Activated naive CD4-positive, alpha-beta T cell treated with anti-CD3 and anti-CD28 coated beads for 36 hours (primary cell): ENCODE results near the gene SFXN5. TPM values are rescaled to one million over a fixed set of nuclear protein-coding genes. Genes with fewer than 3 reads are reported as not detected.

ENCODE experiments used
- CTCF ChIA-PET: fragments of 350-600 bp; sonication (Branson Sonifier 250); formaldehyde crosslinking; loops from one replicate; lab custom pipeline; 2021; ENCODE audit warnings: antibody characterized with exemption; lab: Charles Lee
- DNase-seq: peaks from one replicate; pipeline ENCODE4 v3.0.0-alpha.2; 2020
- H3K27ac Mint-ChIP-seq: one replicate; pipeline ENCODE4 v1.8.0; 2021; ENCODE audit warnings: mild to moderate bottlenecking, mixed read lengths
- H3K27me3 Mint-ChIP-seq: one replicate; pipeline ENCODE4 v1.8.0; 2021; ENCODE audit warnings: low read depth, mixed read lengths
- H3K36me3 Mint-ChIP-seq: one replicate; pipeline ENCODE4 v1.8.0; 2021; ENCODE audit warnings: low read depth, mixed read lengths
- H3K4me1 Mint-ChIP-seq: one replicate; pipeline ENCODE4 v1.8.0; 2021; ENCODE audit warnings: low read depth, mixed read lengths
- H3K4me3 Mint-ChIP-seq: one replicate; pipeline ENCODE4 v1.8.0; 2021; ENCODE audit warnings: mild to moderate bottlenecking, moderate library complexity, mixed read lengths
- H3K9me3 Mint-ChIP-seq: one replicate; pipeline ENCODE4 v1.8.0; 2021; ENCODE audit warnings: mixed read lengths
- intact Hi-C: fragments of 100-400 bp; cut with micrococcal nuclease; formaldehyde crosslinking; loops from one replicate; pipeline ENCODE4 v1.15.1; 2023
- total RNA-seq, 2 experiments: library from RNA; stranded (reverse); gene quantifications; one replicate each; pipeline ENCODE4 v1.2.3, GENCODE V29; 2021

SFXN5 gene
- total RNA-seq, 2 experiments from 2014 or later, result 5.3 to 6.8 TPM

DNA sequence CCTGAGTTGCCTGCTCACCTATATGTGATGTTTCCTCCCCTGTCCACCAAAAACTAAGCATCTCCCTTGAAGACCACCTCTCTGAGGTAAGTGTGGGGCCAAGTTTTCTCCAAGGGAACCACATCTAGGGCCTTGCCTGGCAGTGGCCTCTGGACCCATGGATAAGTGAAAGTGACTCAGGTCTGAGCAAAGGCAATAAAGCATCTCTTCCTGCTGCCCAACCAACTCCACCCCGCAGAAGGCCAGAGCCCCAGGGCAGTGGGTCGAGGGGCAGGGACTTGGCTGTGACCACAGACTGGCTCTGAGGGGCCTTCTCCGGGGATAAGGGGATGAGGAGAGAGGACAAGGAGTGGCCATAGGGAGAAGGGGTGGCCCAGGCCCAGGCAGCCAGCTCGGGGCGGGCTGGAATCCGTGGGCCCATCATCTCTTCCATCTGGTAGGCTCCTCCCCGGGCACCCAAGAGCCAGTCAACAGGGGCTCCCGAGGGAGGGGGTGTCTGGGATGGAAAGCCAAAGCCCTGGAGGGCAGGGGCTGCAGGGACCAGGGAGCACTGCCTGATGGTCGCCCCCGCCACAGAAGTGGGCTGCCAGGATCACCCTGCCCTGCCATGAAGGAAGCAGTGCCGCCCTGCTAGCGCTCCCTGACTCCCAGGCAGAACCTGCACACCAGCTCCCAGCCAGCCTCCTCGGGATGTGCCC lies 120.8 kb downstream of the SFXN5 start:
- intact Hi-C loops, result no loop called here
- DNase-seq, result no peak
- CTCF ChIA-PET, result interaction anchor here (1.2 kb wide), 1 partner anchor 23 kb away, joined by 4 read pairs; no protein-coding TSS in a partner anchor

GRCh38 chr2:72949642-72950041 lies 121.9 kb downstream of the SFXN5 start:
- Mint-ChIP-seq H3K4me1 (peaks cover 6% of the 10 kb centered on the region), H3K9me3 (no peaks in the 10 kb centered on the region), H3K27ac (no peak overlapping the region), H3K4me3 (no peak overlapping the region), H3K27me3 (no peaks in the 10 kb centered on the region), H3K36me3 (no peaks in the 10 kb centered on the region)
- DNase-seq, result no peak
- intact Hi-C loops, result no loop called here
- CTCF ChIA-PET, result interaction anchor here (1.2 kb wide), 1 partner anchor 24 kb away, joined by 4 read pairs; no protein-coding TSS in a partner anchor

More for the DNA sequence above, 120.8 kb downstream of the SFXN5 start:
- no peak overlapping the region for H3K4me3 Mint-ChIP-seq
- no peak overlapping the region for H3K27ac Mint-ChIP-seq
- H3K9me3 Mint-ChIP-seq, result no peaks in the 10 kb centered on the region
- peaks cover 6% of the 10 kb centered on the region for H3K4me1 Mint-ChIP-seq
- no peaks in the 10 kb centered on the region for H3K36me3 Mint-ChIP-seq
- H3K27me3 Mint-ChIP-seq, result no peaks in the 10 kb centered on the region

DNA sequence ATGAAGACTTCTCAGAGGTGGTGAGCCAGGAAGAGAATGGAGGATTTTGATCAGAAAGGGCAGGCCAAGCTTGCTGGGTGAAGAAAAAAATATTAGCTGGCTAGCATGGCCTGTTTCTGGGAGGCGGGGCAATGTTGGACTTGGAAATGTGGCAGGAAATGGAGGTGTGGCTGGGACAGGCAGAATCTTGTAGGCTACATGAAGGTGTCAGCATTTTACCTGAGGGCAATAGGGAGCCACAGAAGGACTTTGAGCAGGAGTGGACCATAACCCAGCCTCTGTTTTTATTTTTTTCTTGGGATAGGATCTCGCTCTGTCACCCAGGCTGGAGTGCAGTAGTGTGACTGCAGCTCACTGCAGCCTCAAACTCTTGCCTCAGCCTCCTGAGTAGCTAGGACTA lies 122.5 kb downstream of the SFXN5 start:
- CTCF ChIA-PET, result interaction anchor here (0.9 to 1.2 kb wide), 2 partner anchors 25 to 61 kb away, joined by 3 to 4 read pairs; no protein-coding TSS in a partner anchor
- H3K4me1 Mint-ChIP-seq, result peaks cover 4% of the 10 kb centered on the region
- no peak for DNase-seq
- H3K27ac Mint-ChIP-seq, result no peak overlapping the region
- H3K4me3 Mint-ChIP-seq, result no peak overlapping the region
- intact Hi-C loops, result no loop called here
- H3K36me3 Mint-ChIP-seq, result no peaks in the 10 kb centered on the region
- no peaks in the 10 kb centered on the region for H3K9me3 Mint-ChIP-seq
- no peaks in the 10 kb centered on the region for H3K27me3 Mint-ChIP-seq

GRCh38 chr2:72947952-72948830 lies 123.3 kb downstream of the SFXN5 start:
- DNase-seq, result no peak
- intact Hi-C loops, result no loop called here
- no peaks in the 10 kb centered on the region for H3K4me1 Mint-ChIP-seq
- H3K27me3 Mint-ChIP-seq, result no peaks in the 10 kb centered on the region
- H3K36me3 Mint-ChIP-seq, result no peaks in the 10 kb centered on the region
- no peaks in the 10 kb centered on the region for H3K9me3 Mint-ChIP-seq
- no peak overlapping the region for H3K4me3 Mint-ChIP-seq
- CTCF ChIA-PET, result interaction anchor here (0.9 kb wide), 1 partner anchor 60 kb away, joined by 3 read pairs; no protein-coding TSS in a partner anchor
- H3K27ac Mint-ChIP-seq, result no peak overlapping the region

DNA sequence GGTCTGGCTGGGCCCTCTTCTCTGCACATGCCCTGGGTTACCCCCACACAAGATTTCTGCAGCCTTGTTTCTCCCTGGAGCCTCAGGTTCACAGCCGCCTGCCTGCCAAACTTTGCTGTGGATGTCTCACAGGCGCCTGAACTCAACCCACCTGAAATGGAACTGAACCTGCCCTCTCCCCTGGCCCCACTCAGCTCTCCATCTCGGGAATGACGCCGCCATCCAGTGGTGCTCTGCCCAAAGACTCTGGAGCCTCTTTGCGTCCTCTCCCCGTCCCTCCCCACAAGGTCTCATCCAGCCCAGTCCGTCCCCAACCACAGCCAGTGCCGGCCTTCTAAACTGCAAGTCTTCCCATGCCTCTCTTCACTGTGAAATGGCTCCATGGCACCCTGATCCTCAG lies 125.0 kb downstream of the SFXN5 start:
- Mint-ChIP-seq H3K4me3 (no peak overlapping the region), H3K4me1 (no peaks in the 10 kb centered on the region), H3K9me3 (no peaks in the 10 kb centered on the region), H3K27ac (no peak overlapping the region), H3K27me3 (no peaks in the 10 kb centered on the region), H3K36me3 (no peaks in the 10 kb centered on the region)
- CTCF ChIA-PET, result interaction anchor here (1.5 kb wide), 1 partner anchor 27 kb away, joined by 4 read pairs; no protein-coding TSS in a partner anchor
- DNase-seq, result no peak
- intact Hi-C loops, result no loop called here

DNA sequence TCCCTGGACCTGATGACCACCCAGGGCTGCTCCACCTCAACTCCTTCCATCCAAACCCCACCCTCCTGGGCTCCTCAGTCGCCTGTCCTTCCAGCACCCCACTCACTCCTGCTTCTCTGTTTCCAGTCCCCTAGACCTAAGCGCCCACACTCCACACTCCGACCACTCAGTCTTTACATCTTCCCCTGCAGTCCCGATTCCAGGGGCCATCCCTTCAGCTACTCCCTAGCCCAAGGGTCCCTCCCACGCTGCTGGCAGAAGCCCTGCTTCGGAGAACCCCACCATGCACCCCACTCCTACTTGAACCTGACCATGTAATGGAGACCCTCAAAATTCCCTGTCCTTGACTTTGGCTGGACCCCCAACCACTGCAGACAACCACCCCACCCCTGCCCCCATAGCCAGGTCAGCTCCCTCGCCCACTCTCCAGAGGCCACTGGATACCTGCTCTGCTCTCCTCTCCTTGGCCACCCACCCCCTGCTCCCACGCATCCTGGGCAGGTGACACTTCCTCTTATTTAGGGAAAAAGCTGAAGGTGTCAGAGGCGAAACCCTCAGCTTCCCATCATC lies 126.0 kb downstream of the SFXN5 start:
- no peak overlapping the region for H3K4me3 Mint-ChIP-seq

DNA sequence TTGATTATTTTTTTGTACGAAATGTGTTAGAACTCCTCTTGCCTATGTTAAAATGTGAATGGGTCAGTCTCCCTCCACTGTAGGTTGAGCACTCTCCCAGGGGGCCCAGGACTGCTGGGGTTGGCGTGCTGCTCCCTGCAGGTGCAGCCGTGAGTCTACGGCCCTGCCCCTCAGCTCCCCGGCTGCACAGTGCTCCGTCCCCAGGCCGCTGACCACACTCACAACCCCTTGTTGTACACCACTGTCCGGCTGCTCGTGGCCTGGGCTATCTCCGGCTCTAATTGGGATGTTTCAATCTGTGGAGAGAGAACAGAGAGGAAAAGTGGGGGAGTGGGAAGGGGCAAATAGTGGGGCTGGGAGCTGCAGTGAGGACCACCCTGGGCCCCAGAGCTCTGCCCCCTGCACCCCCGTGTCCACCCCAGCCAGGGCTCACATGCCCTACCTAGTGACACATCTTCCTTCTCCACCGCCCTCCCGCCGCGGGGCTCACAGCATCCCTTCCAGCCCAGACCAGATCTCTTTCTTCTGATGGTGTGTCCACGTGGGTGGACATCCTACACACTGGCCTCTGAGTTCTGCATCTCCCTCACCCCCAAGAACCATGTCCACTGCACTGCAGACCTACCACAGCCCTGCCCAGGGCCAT lies 126.6 kb downstream of the SFXN5 start:
- intact Hi-C loops, result no loop called here
- no peaks in the 10 kb centered on the region for H3K36me3 Mint-ChIP-seq
- CTCF ChIA-PET, result no interaction called here
- no peak overlapping the region for H3K4me3 Mint-ChIP-seq
- no peak overlapping the region for H3K27ac Mint-ChIP-seq
- H3K9me3 Mint-ChIP-seq, result no peaks in the 10 kb centered on the region
- no peaks in the 10 kb centered on the region for H3K27me3 Mint-ChIP-seq
- DNase-seq, result no peak
- no peaks in the 10 kb centered on the region for H3K4me1 Mint-ChIP-seq

More for the DNA sequence above, 126.0 kb downstream of the SFXN5 start:
- Mint-ChIP-seq H3K36me3 (no peaks in the 10 kb centered on the region), H3K27ac (no peak overlapping the region), H3K4me1 (no peaks in the 10 kb centered on the region), H3K27me3 (no peaks in the 10 kb centered on the region), H3K9me3 (no peaks in the 10 kb centered on the region)
- CTCF ChIA-PET, result no interaction called here
- intact Hi-C loops, result no loop called here
- no peak for DNase-seq

DNA sequence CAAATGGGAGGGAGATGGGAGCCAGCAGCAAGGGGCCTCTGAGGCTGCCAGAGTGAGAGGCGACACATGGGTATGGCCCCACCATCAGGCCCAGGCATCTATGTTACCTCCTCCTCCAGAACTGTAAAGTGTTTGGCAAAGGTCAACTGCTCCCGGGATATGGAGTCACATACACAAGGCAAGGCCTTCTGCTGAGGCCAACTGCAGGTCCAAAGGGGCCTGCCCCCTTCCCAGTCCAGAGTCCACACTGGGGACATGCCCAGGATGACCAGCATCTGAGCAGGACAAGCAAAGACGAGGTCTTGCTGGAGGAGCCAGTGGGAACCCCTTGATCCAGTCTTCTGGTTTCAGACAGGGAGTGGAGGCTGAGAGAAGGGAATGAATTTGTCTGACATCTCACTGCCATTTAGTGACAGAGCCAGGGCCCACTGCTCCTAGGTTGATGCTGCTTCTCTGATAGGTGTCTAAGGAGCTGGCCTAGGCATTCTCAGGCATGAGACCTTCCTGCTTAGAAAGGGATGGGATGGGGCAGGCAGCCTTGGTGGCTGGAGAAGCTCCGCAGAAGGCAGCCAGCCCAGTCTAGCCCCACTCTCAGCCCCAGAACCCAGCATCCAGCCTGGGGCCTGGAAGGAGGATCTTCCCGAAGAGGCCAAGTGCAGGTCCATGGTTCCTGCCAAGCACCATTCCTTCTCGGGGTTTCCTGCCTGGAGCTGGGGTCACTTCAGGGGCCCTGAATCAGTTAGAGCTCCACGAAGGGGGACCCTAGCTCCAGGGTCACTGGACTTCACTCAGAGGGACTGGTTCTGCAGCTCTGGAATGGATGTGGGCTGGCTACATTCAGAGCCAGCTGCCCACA lies 127.7 kb downstream of the SFXN5 start:
- no peaks in the 10 kb centered on the region for H3K27me3 Mint-ChIP-seq
- DNase-seq, result no peak
- intact Hi-C loops, result no loop called here
- CTCF ChIA-PET, result no interaction called here
- no peak overlapping the region for H3K27ac Mint-ChIP-seq
- no peaks in the 10 kb centered on the region for H3K9me3 Mint-ChIP-seq
- no peaks in the 10 kb centered on the region for H3K4me1 Mint-ChIP-seq
- H3K4me3 Mint-ChIP-seq, result no peak overlapping the region
- H3K36me3 Mint-ChIP-seq, result no peaks in the 10 kb centered on the region

DNA sequence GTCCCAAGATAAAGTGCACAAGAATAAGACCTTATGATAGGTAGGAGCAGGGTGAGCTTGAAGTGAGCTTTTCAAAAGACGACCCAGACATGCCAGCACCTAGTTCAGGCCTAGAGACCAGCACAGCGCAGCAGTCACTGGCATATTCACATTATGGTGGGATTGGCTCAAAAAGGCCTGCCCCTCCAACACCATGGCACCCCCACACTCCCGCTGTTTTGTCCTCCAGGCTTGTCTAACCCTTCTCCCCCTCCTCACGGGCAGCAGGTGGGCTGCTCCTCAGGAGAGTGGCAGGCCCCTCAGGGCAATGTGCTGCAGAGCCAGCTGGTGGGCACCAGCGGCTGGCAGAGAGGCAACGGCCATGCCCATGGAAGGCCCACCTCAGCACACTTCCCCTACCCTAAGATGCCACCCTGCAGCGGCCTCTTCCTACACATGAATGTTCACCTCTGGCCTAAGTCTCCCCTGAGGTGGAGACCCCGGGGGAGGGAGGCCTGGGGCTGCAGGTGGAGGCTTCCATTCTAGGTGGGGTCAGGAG lies 128.6 kb downstream of the SFXN5 start:
- intact Hi-C loops, result no loop called here
- H3K4me3 Mint-ChIP-seq, result no peak overlapping the region
- CTCF ChIA-PET, result interaction anchor here (0.9 kb wide), 1 partner anchor 31 kb away, joined by 3 read pairs; no protein-coding TSS in a partner anchor
- no peak overlapping the region for H3K27ac Mint-ChIP-seq
- H3K36me3 Mint-ChIP-seq, result no peaks in the 10 kb centered on the region
- no peaks in the 10 kb centered on the region for H3K9me3 Mint-ChIP-seq
- no peaks in the 10 kb centered on the region for H3K4me1 Mint-ChIP-seq
- DNase-seq, result no peak
- H3K27me3 Mint-ChIP-seq, result no peaks in the 10 kb centered on the region

GRCh38 chr2:72942293-72942692 lies 129.2 kb downstream of the SFXN5 start:
- H3K4me3 Mint-ChIP-seq, result no peak overlapping the region
- no peak for DNase-seq
- CTCF ChIA-PET, result interaction anchor here (0.6 to 0.9 kb wide), 2 partner anchors 32 to 179 kb away, joined by 3 to 7 read pairs; no protein-coding TSS in a partner anchor
- no peaks in the 10 kb centered on the region for H3K36me3 Mint-ChIP-seq
- H3K27me3 Mint-ChIP-seq, result no peaks in the 10 kb centered on the region
- intact Hi-C loops, result no loop called here
- H3K27ac Mint-ChIP-seq, result no peak overlapping the region
- H3K4me1 Mint-ChIP-seq, result no peaks in the 10 kb centered on the region
- H3K9me3 Mint-ChIP-seq, result no peaks in the 10 kb centered on the region

DNA sequence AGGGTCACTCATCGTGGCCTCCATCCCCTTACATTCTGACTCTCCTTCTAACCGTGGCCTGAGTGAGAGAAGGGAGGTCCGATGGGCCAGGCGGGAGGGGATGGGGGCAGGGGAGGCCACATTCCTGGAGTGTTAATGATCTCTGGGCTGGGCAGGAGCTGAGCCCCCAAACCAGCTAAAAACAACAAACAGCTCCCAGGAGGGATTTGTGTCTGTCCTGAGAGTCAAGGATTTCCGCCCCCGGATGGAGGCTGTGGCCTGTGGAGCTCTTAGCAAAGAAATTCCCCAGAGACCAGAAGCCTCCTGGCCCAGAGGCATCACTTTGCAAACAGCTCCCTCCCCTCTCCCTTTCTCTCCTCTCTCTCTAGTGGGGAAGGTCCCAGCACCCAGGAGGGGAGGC lies 130.7 kb downstream of the SFXN5 start:
- CTCF ChIA-PET, result interaction anchor here (2.1 kb wide), 1 partner anchor 47 kb away, joined by 6 read pairs; no protein-coding TSS in a partner anchor
- H3K4me1 Mint-ChIP-seq, result no peaks in the 10 kb centered on the region
- no peaks in the 10 kb centered on the region for H3K9me3 Mint-ChIP-seq
- no peak for DNase-seq
- intact Hi-C loops, result no loop called here
- no peaks in the 10 kb centered on the region for H3K36me3 Mint-ChIP-seq
- no peak overlapping the region for H3K4me3 Mint-ChIP-seq
- peaks cover 2% of the 10 kb centered on the region for H3K27me3 Mint-ChIP-seq
- no peak overlapping the region for H3K27ac Mint-ChIP-seq
